ENCODE measurements around the gene PRRT3.
"Not testable (repeated sequence)": the region's sequence is repeated elsewhere in the genome, so short reads cannot be mapped to it uniquely, and the experiment has no call there.

Gene PRRT3

GRCh38 chr3:9947025-9947995 lies 4.9 kb downstream of the PRRT3 start:
- DNase-seq, result no peak

- peak; percentile 91 for DNase-seq
Observed at GRCh38 chr3:9946112-9947024, 5.8 kb downstream of the PRRT3 start.

- no peak for DNase-seq
Observed at GRCh38 chr3:9945358-9945757, 6.8 kb downstream of the PRRT3 start.

- no peak for DNase-seq
Observed at GRCh38 chr3:9944271-9944670, 7.9 kb downstream of the PRRT3 start.

- no peak for DNase-seq
Observed at GRCh38 chr3:9942934-9943690, 9.1 kb downstream of the PRRT3 start.

- no peak for DNase-seq
Observed at GRCh38 chr3:9942164-9942563, 10.0 kb downstream of the PRRT3 start.

- DNase-seq, result no peak
Observed at GRCh38 chr3:9940746-9941145, 11.5 kb downstream of the PRRT3 start.

GRCh38 chr3:9939906-9940305 lies 12.3 kb downstream of the PRRT3 start:
- not testable (repeated sequence) for DNase-seq

GRCh38 chr3:9938966-9939365 lies 13.2 kb downstream of the PRRT3 start:
- no peak for DNase-seq

GRCh38 chr3:9937486-9938238 lies 14.5 kb downstream of the PRRT3 start:
- DNase-seq, result peak; percentile 51

GRCh38 chr3:9935966-9936510 lies 16.2 kb downstream of the PRRT3 start:
- DNase-seq, result no peak

- DNase-seq, result no peak
Observed at GRCh38 chr3:9934993-9935392, 17.2 kb downstream of the PRRT3 start.

- DNase-seq, result peak; percentile 70
Observed at GRCh38 chr3:9934235-9934621, 18.0 kb downstream of the PRRT3 start.

GRCh38 chr3:9933561-9934234 lies 18.5 kb downstream of the PRRT3 start, which contains the start of gene CRELD1:
Gene CRELD1 (plus strand): TSS chr3:9933834. CDS start chr3:9934439, 605 bp downstream.
- peak; percentile 98 for DNase-seq

- peak; percentile 94 for DNase-seq
Observed at GRCh38 chr3:9932843-9933560, 19.2 kb downstream of the PRRT3 start.

- DNase-seq, result no peak
Observed at GRCh38 chr3:9932535-9932842, 19.7 kb downstream of the PRRT3 start.

GRCh38 chr3:9930804-9931418 lies 21.3 kb downstream of the PRRT3 start:
- peak; percentile 60 for DNase-seq

GRCh38 chr3:9928158-9928557 lies 24.1 kb downstream of the PRRT3 start:
- no peak for DNase-seq

- DNase-seq, result no peak
Observed at GRCh38 chr3:9918261-9919038, 33.8 kb downstream of the PRRT3 start.
